ENCODE measurements around the gene BCAS3. TPM values are rescaled to one million over a fixed set of nuclear protein-coding genes. Genes with fewer than 3 reads are reported as not detected.

The BCAS3 gene
- total RNA-seq, 1 experiment from 2014 or later: 26.3 TPM

GRCh38 chr17:61150686-61151299 lies 473.1 kb downstream of the BCAS3 start:
- Histone ChIP-seq H3K36me3 (ENCODE audit: control insufficient read depth in 1 of 2, insufficient read depth in 2 of 2, low read length in 2 of 2) (no peaks in the 10 kb centered on the region), H2AFZ (ENCODE audit: low read depth, low read length, poor library complexity, severe bottlenecking) (no peak overlapping the region), H3K4me2 (ENCODE audit: low read length) (no peak overlapping the region), H3K4me1 (ENCODE audit: control insufficient read depth in 1 of 2, insufficient read depth in 2 of 2, low read length in 2 of 2) (no peaks in the 10 kb centered on the region), H3K9me2 (ENCODE audit: insufficient read depth) (no peaks in the 10 kb centered on the region), H4K20me1 (ENCODE audit: insufficient read depth) (no peaks in the 10 kb centered on the region), H3K9me3 (ENCODE audit: control insufficient read depth in 1 of 2, insufficient read depth in 1 of 2, low read depth in 1 of 2, low read length in 2 of 2) (no peaks in the 10 kb centered on the region), H3K79me2 (ENCODE audit: insufficient read depth, low read length) (no peaks in the 10 kb centered on the region), H3K27me3 (ENCODE audit: insufficient read depth, low read length) (no peaks in the 10 kb centered on the region), H3K27ac (ENCODE audit: low read depth, low read length) (no peak overlapping the region), H3K9ac (ENCODE audit: low read length) (no peak overlapping the region), H3K4me3 (replicated peaks in 1 of 2; ENCODE audit: low read depth in 1 of 2, low read length in 2 of 2) (no peak overlapping the region)
- ATAC-seq: no peak
- TF ChIP-seq ELF1 (IDR thresholded peaks at IDR 0.05; ENCODE audit: borderline replicate concordance, low read depth) (no peak), EZH2phosphoT487 (IDR thresholded peaks at IDR 0.05; ENCODE audit: borderline replicate concordance) (no peak), SIN3A (IDR thresholded peaks at IDR 0.05; ENCODE audit: low read depth) (no peak), ZNF274 (IDR thresholded peaks at IDR 0.05; ENCODE audit: low read depth, low read length) (no peak), CEBPB (IDR thresholded peaks at IDR 0.05; ENCODE audit: low read depth) (no peak), RAD21 (IDR thresholded peaks at IDR 0.05; ENCODE audit: low read depth) (no peak), ATF3 (IDR thresholded peaks at IDR 0.05) (no peak), SP1 (IDR thresholded peaks at IDR 0.05; ENCODE audit: low read depth) (no peak), FOSL1 (IDR thresholded peaks at IDR 0.05; ENCODE audit: low read depth) (no peak)
- ChIA-PET CTCF (no interaction called here), POLR2A (no interaction called here), RAD21 (ENCODE audit: low non-redundant PET in 1 of 2, low total read pairs in 2 of 2, uncharacterized antibody in 2 of 2, unreplicated experiment in 2 of 2) (no interaction called here)
- intact Hi-C loops (cut with micrococcal nuclease): no loop called here
- no TSS peak for BruUV-seq (replicated peaks)
- DNase-seq (ENCODE audit: low read depth, low spot score): no peak

GRCh38 chr17:61152898-61153297 lies 475.2 kb downstream of the BCAS3 start:
- ChIA-PET CTCF (no interaction called here), RAD21 (ENCODE audit: low non-redundant PET in 1 of 2, low total read pairs in 2 of 2, uncharacterized antibody in 2 of 2, unreplicated experiment in 2 of 2) (no interaction called here), POLR2A (no interaction called here)
- Histone ChIP-seq H3K27ac (ENCODE audit: low read depth, low read length) (no peak overlapping the region), H3K79me2 (ENCODE audit: insufficient read depth, low read length) (no peaks in the 10 kb centered on the region), H3K4me2 (ENCODE audit: low read length) (no peak overlapping the region), H3K9me3 (ENCODE audit: control insufficient read depth in 1 of 2, insufficient read depth in 1 of 2, low read depth in 1 of 2, low read length in 2 of 2) (no peaks in the 10 kb centered on the region), H3K9me2 (ENCODE audit: insufficient read depth) (no peaks in the 10 kb centered on the region), H3K27me3 (ENCODE audit: insufficient read depth, low read length) (no peaks in the 10 kb centered on the region), H3K9ac (ENCODE audit: low read length) (no peak overlapping the region), H3K4me1 (ENCODE audit: control insufficient read depth in 1 of 2, insufficient read depth in 2 of 2, low read length in 2 of 2) (no peaks in the 10 kb centered on the region), H3K36me3 (ENCODE audit: control insufficient read depth in 1 of 2, insufficient read depth in 2 of 2, low read length in 2 of 2) (no peaks in the 10 kb centered on the region), H4K20me1 (ENCODE audit: insufficient read depth) (no peaks in the 10 kb centered on the region), H3K4me3 (replicated peaks in 1 of 2; ENCODE audit: low read depth in 1 of 2, low read length in 2 of 2) (no peak overlapping the region), H2AFZ (ENCODE audit: low read depth, low read length, poor library complexity, severe bottlenecking) (no peak overlapping the region)
- TF ChIP-seq ZBTB33 (IDR thresholded peaks at IDR 0.05; ENCODE audit: extremely low read depth, insufficient replicate concordance, low read length) (no peak), ZNF274 (IDR thresholded peaks at IDR 0.05; ENCODE audit: low read depth, low read length) (no peak), ELF1 (IDR thresholded peaks at IDR 0.05; ENCODE audit: borderline replicate concordance, low read depth) (no peak), POLR2A (IDR thresholded peaks at IDR 0.05; ENCODE audit: borderline replicate concordance, extremely low read depth, insufficient read depth, insufficient read length) (no peak), YY1 (IDR thresholded peaks at IDR 0.05; ENCODE audit: extremely low read depth, insufficient replicate concordance, low read depth, low read length) (no peak), POLR2AphosphoS5 (IDR thresholded peaks at IDR 0.05; ENCODE audit: low read depth, low read length) (no peak), MAX (IDR thresholded peaks at IDR 0.05) (no peak), TCF7L2 (IDR thresholded peaks at IDR 0.05; ENCODE audit: borderline replicate concordance, extremely low read depth, insufficient read depth, insufficient read length) (no peak), JUND (IDR thresholded peaks at IDR 0.05) (no peak), CTCF (IDR thresholded peaks at IDR 0.05 in 2 of 3, conservative IDR thresholded peaks at IDR 0.05 in 1 of 3; ENCODE audit: borderline replicate concordance in 1 of 3, insufficient read depth in 1 of 3, low read depth in 2 of 3, low read length in 2 of 3) (no peak), RAD21 (IDR thresholded peaks at IDR 0.05; ENCODE audit: low read depth) (no peak)
- intact Hi-C loops (cut with micrococcal nuclease): no loop called here
- ATAC-seq (no peak), DNase-seq (ENCODE audit: low read depth, low spot score) (no peak)
- BruUV-seq (replicated peaks): no TSS peak

All from HCT116 (cell line).